Progenitor cell of endocrine pancreas (in vitro differentiated cells): ENCODE results near the gene RSPO3. TPM values are rescaled to one million over a fixed set of nuclear protein-coding genes. Genes with fewer than 3 reads are reported as not detected.

Source experiments
- DNase-seq: peaks from one replicate; pipeline ENCODE4 v3.0.0; 2021; ENCODE audit warnings: low spot score; ENCODE audit not compliant: unreplicated experiment
- H3K27ac Mint-ChIP-seq: 2 replicates; pipeline ENCODE4 v1.8.0; 2021; ENCODE audit warnings: mild to moderate bottlenecking, moderate library complexity, mixed read lengths
- H3K27me3 Mint-ChIP-seq: 2 replicates; pipeline ENCODE4 v1.8.0; 2021; ENCODE audit warnings: mixed read lengths
- H3K36me3 Mint-ChIP-seq: 2 replicates; pipeline ENCODE4 v1.8.0; 2022; ENCODE audit warnings: mixed read lengths; ENCODE audit not compliant: insufficient read depth
- H3K4me1 Mint-ChIP-seq: 2 replicates; pipeline ENCODE4 v1.8.0; 2021; ENCODE audit warnings: low read depth, mixed read lengths
- H3K4me3 Mint-ChIP-seq: 2 replicates; pipeline ENCODE4 v1.8.0; 2021; ENCODE audit warnings: low read depth, mild to moderate bottlenecking, moderate library complexity, mixed read lengths
- H3K9me3 Mint-ChIP-seq: 2 replicates; pipeline ENCODE4 v1.8.0; 2021; ENCODE audit warnings: low read depth, mixed read lengths
- CTCF ChIP-seq: fragments of 200-600 bp; sonication (generic); IDR thresholded peaks from one replicate; pipeline ENCODE4 v1.5.0; 2021; ENCODE audit warnings: antibody characterized with exemption, mild to moderate bottlenecking; ENCODE audit not compliant: unreplicated experiment
- total RNA-seq: library from RNA; stranded (reverse); gene quantifications from 2 replicates; pipeline ENCODE4 v1.2.1, GENCODE V29; 2021

RSPO3 gene
- total RNA-seq, 1 donor from 2014 or later: 0.43 TPM

GRCh38 chr6:127110712-127111111, 7.8 kb upstream of the RSPO3 start:
- H3K9me3 Mint-ChIP-seq: no peaks in the 10 kb centered on the region
- peaks cover 68% of the 10 kb centered on the region for H3K27me3 Mint-ChIP-seq
- no peak for TF ChIP-seq CTCF
- no peak overlapping the region for H3K4me3 Mint-ChIP-seq
- no peak for DNase-seq
- no peaks in the 10 kb centered on the region for H3K36me3 Mint-ChIP-seq
- no peak overlapping the region for H3K27ac Mint-ChIP-seq
- no peaks in the 10 kb centered on the region for H3K4me1 Mint-ChIP-seq

- no peak overlapping the region for H3K27ac Mint-ChIP-seq
- DNase-seq: no peak
- no peaks in the 10 kb centered on the region for H3K36me3 Mint-ChIP-seq
- no peaks in the 10 kb centered on the region for H3K9me3 Mint-ChIP-seq
- TF ChIP-seq CTCF: no peak
- peaks cover 72% of the 10 kb centered on the region for H3K27me3 Mint-ChIP-seq
- no peak overlapping the region for H3K4me3 Mint-ChIP-seq
- no peaks in the 10 kb centered on the region for H3K4me1 Mint-ChIP-seq
Measured at GRCh38 chr6:127111526-127111925, 6.9 kb upstream of the RSPO3 start.

- no peak for TF ChIP-seq CTCF
- no peak overlapping the region for H3K27ac Mint-ChIP-seq
- no peaks in the 10 kb centered on the region for H3K4me1 Mint-ChIP-seq
- H3K9me3 Mint-ChIP-seq: no peaks in the 10 kb centered on the region
- peaks cover 80% of the 10 kb centered on the region for H3K27me3 Mint-ChIP-seq
- DNase-seq: no peak
- no peak overlapping the region for H3K4me3 Mint-ChIP-seq
- no peaks in the 10 kb centered on the region for H3K36me3 Mint-ChIP-seq
Measured at GRCh38 chr6:127114214-127114760, 4.2 kb upstream of the RSPO3 start.

GRCh38 chr6:127115084-127115655, 3.3 kb upstream of the RSPO3 start:
- no peak for DNase-seq
- H3K36me3 Mint-ChIP-seq: no peaks in the 10 kb centered on the region
- no peaks in the 10 kb centered on the region for H3K9me3 Mint-ChIP-seq
- peaks cover 87% of the 10 kb centered on the region for H3K27me3 Mint-ChIP-seq
- no peak overlapping the region for H3K4me3 Mint-ChIP-seq
- peaks cover 3% of the 10 kb centered on the region for H3K4me1 Mint-ChIP-seq
- H3K27ac Mint-ChIP-seq: no peak overlapping the region
- TF ChIP-seq CTCF: no peak

- no peaks in the 10 kb centered on the region for H3K36me3 Mint-ChIP-seq
Measured at GRCh38 chr6:127115746-127116145, 2.7 kb upstream of the RSPO3 start.

More at GRCh38 chr6:127115746-127116145, 2.7 kb upstream of the RSPO3 start:
- Mint-ChIP-seq H3K27me3 (peaks cover 91% of the 10 kb centered on the region), H3K4me3 (no peak overlapping the region), H3K9me3 (no peaks in the 10 kb centered on the region), H3K4me1 (peaks cover 3% of the 10 kb centered on the region), H3K27ac (no peak overlapping the region)
- TF ChIP-seq CTCF: no peak
- DNase-seq: no peak
